Epithelial cell of proximal tubule (primary cell): ENCODE results near the gene RHBDD3. TPM values are rescaled to one million over a fixed set of nuclear protein-coding genes. Genes with fewer than 3 reads are reported as not detected.

Experiments
- DNase-seq: peaks from one replicate; pipeline ENCODE4 v3.0.0-alpha.2; 2011; ENCODE audit warnings: low read depth
- H3K4me3 ChIP-seq: 2 replicates; pipeline ENCODE4 v1.5.1; 2011; ENCODE audit warnings: low read depth, mild to moderate bottlenecking, low read length
- total RNA-seq: library from RNA; depleted of rRNA; stranded (reverse); fragments of >200 nt; gene quantifications from 2 replicates; pipeline ENCODE4 v1.2.3, GENCODE V29; 2015
- TF ChIP-seq, protein P1 (sequence below): conservative IDR thresholded peaks from 2 replicates; pipeline ENCODE4 v1.5.1; 2012; ENCODE audit warnings: low read depth, mild to moderate bottlenecking, low read length

RHBDD3 gene
- total RNA-seq = 28.2 and 36.0 TPM in 2 replicates

DNA sequence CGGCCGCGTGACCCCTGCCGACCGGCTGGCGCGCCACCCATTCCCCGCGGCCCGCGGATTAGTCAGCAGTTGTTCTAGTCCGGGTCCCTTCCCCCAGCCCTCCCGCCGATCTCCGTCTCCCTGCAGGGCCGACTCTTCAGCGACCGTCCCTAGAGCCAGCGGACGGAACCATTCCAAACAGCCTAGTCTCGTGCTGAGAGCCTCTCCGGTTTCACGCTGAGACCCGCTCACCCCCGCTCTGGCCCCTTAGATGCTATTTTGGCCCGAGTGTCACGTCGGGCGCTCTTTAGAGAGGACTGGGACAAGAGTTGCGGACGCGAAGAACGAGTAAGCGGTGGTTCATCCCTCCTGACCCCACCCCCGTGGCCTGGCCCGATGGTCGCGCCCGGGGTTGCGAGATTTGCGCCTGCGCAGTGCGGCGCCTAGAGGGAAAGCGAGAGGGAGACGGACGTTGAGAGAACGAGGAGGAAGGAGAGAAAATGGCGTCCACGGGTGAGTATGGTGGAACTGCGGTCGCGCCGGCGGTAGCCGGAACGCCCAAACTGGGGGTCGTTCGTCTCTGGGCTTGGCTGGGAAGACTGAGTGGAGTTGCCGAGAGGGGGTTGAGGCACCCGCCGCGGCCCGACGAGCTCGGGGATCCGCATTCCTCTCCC, at the start of gene RHBDD3, which contains the start of gene EWSR1:
Gene RHBDD3 (minus strand): TSS at position 124 of the 653 bp plus-strand sequence. CDS start 2,355 bp downstream, outside the sequence.
Gene EWSR1 (plus strand): TSS at position 411 of the 653 bp plus-strand sequence. CDS start 69 bp downstream, at position 480.
- TF ChIP-seq, protein P1, sequence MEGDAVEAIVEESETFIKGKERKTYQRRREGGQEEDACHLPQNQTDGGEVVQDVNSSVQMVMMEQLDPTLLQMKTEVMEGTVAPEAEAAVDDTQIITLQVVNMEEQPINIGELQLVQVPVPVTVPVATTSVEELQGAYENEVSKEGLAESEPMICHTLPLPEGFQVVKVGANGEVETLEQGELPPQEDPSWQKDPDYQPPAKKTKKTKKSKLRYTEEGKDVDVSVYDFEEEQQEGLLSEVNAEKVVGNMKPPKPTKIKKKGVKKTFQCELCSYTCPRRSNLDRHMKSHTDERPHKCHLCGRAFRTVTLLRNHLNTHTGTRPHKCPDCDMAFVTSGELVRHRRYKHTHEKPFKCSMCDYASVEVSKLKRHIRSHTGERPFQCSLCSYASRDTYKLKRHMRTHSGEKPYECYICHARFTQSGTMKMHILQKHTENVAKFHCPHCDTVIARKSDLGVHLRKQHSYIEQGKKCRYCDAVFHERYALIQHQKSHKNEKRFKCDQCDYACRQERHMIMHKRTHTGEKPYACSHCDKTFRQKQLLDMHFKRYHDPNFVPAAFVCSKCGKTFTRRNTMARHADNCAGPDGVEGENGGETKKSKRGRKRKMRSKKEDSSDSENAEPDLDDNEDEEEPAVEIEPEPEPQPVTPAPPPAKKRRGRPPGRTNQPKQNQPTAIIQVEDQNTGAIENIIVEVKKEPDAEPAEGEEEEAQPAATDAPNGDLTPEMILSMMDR = no peak
- peak; percentile 71 for DNase-seq
- H3K4me3 ChIP-seq = peak within 1 kb of the TSS; percentile 79

DNA sequence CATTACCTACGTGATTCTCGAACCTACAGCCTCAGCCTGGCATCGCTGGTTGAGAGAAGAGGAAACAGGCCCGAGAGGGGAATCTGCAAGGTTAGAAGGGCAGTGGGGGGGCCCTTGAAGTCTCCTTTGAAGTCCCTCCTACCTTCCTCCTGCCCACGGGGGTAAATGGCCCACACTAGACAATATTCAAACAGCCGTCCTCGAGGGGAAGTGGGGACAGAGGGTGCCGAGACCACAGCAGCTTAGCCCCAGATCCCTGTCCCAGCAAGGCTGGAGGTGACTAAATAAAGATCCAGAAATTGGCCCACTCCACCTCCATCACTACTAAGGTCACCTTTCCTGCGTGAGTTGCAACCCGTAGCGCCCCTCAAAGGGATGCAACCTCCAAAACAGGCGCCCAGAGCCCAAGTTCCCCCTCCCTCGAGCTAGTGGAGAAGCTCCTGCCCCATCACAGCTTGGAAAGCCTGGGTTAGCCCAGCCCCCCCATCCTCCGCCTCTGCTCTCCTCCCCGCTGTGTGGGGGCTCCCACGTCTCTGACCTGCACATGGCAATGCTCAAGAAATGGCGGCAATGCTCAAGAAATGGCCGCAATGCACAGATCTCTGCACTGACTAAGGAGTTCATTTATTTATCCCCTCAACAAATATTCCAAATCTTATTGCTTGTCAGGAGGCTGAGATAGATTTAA, 48.5 kb upstream of the RHBDD3 start:
- TF ChIP-seq, protein P1 = no peak
- no peak for DNase-seq
- no peak overlapping the region for H3K4me3 ChIP-seq

DNA sequence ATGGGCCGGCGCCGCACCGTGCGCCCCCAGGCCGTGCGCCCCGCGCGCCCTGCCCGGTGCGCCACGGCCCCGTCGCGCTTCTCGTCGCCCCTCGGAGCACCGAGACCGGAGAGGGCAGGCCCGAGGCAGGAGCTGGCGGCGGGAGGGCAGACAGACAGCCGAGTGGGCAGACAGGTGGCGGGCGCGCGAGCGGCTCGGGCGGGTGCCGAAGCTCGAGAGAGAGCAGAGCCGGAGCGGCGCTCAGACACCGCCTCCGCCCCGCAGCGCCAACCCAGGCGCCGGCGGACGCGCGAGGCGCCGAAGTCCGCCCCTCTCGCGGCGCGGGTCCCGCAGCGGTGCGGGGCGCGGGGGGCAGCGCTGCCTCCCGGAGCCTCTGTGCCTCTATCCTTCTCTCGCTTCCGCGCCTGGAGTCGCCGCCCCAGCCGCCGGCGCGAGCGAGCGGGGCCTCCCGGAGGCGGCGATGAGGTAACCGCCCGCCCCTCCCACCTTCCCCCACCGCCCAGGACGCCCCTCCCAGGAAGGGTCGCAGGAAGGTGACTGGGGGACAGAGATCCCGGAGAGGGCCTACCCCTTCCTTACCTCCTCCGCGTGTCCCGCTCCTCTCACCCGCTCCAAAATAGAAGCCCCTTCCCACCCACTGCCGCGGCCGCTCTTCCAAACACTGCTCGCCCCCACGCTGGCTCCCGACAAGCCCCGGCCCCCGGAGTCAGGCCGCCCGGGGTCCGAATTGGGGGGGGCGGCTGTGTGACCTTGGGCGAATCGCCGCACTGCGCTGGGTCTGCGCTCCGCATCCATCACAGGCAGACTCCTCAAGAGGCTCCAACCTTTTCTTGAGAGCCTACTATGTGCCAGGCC, 47.7 kb upstream of the RHBDD3 start, which contains the start of gene RASL10A:
Gene RASL10A (minus strand): TSS at position 412 of the 855 bp plus-strand sequence. CDS start 451 bp downstream, outside the sequence.
- no peak for DNase-seq
- H3K4me3 ChIP-seq = no peak within 1 kb of the TSS
- TF ChIP-seq, protein P1 = no peak

DNA sequence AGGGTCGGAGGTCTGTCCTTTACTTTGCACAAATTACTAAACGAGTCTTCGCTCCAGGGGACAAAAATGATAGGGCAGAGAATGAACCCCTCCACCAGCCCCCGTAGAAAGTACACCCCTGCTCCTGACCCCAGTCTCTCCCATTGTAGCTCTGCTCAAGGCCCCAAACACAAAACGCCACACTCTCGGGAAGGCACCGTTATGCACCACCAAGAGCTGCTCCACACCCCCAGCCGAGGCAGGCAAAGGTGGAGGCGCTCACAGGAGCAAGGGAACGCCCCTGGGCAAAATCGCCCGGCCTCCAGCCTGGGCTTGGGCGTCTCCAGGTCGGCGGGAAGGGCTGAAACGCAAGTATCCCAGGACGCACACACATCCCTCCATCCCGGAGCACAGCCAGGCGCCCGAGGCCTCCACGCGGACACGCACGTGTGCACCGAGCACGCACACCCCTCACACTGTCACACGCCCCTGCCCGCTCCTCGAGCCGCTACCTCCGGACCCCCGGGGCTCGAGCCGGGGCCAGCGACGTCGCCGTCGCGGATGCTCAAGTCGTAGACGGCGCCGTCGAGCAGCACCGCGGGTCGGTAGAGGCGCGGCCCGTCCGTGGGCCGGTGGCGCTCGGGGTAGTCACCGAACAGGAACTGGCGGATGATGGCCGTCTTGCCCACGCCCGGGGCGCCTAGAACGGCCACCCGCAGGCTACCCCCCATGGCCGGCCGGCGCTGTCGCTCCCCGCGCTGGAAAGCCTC, 46.9 kb upstream of the RHBDD3 start:
- H3K4me3 ChIP-seq = no peak overlapping the region
- TF ChIP-seq, protein P1 = no peak
- DNase-seq = no peak

DNA sequence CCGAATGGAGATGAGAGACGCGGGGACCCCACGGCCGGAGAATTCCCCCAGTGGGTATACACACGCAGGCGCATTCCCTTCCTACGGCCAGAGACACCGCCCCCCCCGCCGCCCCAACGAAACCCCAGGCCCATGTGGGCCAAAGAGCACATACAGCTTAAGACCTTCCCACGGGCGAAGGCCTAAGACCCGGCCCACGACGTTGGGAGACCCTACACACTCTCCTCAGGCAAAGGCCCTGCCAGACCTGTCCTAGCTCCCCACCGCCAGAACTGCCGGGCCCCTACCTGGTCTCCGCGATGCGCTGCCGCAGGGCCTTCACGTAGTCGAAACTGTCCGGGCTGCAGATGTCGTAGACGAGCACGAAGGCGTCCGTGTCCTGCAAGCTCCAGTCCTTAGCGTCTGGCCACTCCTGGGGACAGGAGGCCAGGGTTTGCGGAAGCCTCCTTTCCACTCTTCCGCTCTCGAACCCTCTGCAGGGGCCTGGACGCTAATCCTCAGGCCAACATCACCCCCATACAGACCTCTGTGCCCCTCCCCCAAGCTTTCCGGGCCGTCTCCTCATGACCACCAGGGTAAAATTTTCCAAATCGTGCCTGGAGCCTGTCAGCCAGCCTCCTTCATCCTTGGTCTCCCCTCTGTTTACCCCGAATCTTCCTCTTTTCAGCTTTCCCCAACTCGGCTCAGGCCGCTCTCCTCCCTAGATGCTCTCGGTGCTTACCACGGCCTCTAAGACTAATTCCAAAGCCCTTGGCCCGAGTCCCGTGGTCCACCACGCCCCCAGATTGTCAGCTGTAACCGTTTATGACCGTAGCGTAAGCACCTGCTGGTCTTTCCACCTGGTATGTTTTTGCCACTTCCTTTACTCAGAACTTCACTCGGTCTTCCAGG, 46.0 kb upstream of the RHBDD3 start:
- no peak for DNase-seq
- TF ChIP-seq, protein P1 = no peak
- no peak overlapping the region for H3K4me3 ChIP-seq
